ENCODE results near the gene PAGR1.

DNA sequence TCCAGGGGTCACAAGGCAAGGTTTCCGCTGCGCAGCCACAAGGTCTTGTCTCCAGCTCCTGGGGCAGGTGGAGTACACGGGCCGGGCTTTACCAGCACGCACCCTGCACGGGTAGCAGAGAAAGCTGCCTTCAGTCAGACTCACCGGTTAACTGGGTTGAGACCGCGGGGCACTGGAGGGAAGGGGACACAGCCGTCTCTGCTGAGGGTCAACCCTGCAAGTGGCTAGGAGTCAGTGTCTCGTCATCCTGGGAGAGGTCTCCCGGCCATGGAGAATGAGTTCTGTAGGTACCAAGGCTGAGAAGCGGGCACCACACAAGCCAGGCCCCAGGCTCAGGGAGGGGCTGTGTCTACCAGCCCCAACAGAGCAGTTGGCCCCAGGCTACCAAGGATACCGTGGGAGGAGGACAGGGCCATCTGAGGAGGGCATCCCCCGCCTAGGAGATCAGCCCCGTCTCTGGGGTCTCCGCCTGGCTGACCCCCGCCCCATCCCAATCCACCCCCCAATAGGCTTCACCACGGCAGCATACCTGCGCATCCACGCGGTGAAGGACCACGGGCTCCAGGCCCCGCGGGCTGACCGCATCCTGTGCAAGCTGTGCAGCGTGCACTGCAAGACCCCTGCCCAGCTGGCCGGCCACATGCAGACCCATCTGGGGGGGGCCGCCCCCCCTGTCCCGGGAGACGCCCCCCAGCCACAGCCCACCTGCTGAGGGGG lies 6.8 kb upstream of the PAGR1 start:
- no peak for TF ChIP-seq YY1 (IDR thresholded peaks at IDR 0.05; ENCODE audit: low read depth)
- no peak for TF ChIP-seq NRF1 (IDR thresholded peaks at IDR 0.05; ENCODE audit: low read depth, low read length)
- TF ChIP-seq GABPA (IDR thresholded peaks at IDR 0.05; ENCODE audit: low read depth), result no peak
- no peak for TF ChIP-seq RAD21 (IDR thresholded peaks at IDR 0.05; ENCODE audit: low read length)
- no peak for TF ChIP-seq FOXJ3 (CRISPR knock-in tag; IDR thresholded peaks at IDR 0.05)
- TF ChIP-seq, protein P1, sequence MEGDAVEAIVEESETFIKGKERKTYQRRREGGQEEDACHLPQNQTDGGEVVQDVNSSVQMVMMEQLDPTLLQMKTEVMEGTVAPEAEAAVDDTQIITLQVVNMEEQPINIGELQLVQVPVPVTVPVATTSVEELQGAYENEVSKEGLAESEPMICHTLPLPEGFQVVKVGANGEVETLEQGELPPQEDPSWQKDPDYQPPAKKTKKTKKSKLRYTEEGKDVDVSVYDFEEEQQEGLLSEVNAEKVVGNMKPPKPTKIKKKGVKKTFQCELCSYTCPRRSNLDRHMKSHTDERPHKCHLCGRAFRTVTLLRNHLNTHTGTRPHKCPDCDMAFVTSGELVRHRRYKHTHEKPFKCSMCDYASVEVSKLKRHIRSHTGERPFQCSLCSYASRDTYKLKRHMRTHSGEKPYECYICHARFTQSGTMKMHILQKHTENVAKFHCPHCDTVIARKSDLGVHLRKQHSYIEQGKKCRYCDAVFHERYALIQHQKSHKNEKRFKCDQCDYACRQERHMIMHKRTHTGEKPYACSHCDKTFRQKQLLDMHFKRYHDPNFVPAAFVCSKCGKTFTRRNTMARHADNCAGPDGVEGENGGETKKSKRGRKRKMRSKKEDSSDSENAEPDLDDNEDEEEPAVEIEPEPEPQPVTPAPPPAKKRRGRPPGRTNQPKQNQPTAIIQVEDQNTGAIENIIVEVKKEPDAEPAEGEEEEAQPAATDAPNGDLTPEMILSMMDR (IDR thresholded peaks at IDR 0.05), result no peak
- TF ChIP-seq EZH2phosphoT487 (IDR thresholded peaks at IDR 0.05; ENCODE audit: borderline replicate concordance, low read depth), result no peak
- no peak for TF ChIP-seq POLR2AphosphoS5 (IDR thresholded peaks at IDR 0.05; ENCODE audit: low read depth, low read length)
- no peak for TF ChIP-seq RCOR1 (IDR thresholded peaks at IDR 0.05; ENCODE audit: low read length)
- no peak for TF ChIP-seq MXI1 (IDR thresholded peaks at IDR 0.05; ENCODE audit: low read depth, low read length)
- TF ChIP-seq, protein P2, sequence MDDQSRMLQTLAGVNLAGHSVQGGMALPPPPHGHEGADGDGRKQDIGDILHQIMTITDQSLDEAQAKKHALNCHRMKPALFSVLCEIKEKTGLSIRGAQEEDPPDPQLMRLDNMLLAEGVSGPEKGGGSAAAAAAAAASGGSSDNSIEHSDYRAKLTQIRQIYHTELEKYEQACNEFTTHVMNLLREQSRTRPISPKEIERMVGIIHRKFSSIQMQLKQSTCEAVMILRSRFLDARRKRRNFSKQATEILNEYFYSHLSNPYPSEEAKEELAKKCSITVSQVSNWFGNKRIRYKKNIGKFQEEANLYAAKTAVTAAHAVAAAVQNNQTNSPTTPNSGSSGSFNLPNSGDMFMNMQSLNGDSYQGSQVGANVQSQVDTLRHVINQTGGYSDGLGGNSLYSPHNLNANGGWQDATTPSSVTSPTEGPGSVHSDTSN (IDR thresholded peaks at IDR 0.05), result no peak
- TF ChIP-seq SIN3A (IDR thresholded peaks at IDR 0.05; ENCODE audit: borderline replicate concordance, low read depth, low read length), result no peak
- no peak for TF ChIP-seq USF2 (IDR thresholded peaks at IDR 0.05; ENCODE audit: borderline replicate concordance, low read depth, low read length)
